ENCODE data around the gene METTL13.

Gene METTL13

DNA sequence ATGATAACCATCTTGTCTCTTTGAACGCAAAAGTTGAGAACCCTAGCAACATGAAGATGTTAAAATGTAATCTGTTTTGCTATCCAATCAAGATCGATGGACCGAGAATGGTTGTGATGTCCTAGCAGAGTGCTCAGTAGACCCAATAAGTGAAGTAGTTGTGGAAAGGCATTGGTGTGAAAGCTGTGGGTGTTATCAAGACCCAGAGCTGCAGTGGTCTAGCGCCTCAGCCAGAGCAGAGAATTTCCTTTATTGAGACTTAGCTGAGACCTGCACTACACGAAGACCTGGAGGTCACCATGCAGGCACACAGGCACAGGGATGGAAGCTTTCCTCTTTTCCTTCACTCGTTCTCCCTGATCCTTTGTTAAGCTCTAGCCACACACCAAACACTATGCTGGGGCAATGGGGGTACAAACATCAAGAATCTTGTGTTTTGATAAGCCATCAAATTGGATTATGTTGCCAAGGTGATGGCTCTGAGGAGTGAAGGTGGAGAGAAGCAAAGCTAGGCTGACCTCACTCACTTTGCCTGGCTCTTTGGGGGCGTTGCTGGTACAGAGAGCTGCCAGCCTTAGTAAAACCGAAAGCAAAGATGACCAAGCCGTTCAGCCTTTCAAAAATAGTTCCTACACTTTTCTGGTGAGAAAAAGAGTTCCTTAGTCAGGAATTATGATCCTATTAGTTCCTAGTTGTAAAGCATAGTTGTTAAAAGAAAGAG lies 24.1 kb downstream of the METTL13 start:
- no peak for DNase-seq

DNA sequence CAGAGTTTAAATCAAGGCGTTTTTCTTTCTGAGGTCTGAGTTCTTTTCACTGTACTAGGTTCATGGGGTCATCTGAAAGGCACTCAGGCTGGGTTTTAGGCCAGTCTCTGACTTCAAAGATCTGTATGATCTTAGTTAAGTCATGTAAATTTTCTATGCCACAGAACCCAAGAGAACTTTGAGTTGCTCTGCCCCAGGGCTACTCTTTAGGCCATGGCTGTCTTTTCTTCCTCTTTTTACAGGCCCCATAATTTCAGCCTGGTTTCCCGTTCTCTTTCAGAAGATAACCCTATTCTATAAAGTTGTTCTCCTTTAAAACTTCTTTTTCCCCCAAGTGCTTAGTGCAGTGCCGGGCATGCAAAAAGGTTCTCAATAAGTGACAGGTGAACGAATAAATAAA lies 26.1 kb downstream of the METTL13 start:
- no peak for DNase-seq

GRCh38 chr1:171809834-171810233 lies 28.4 kb downstream of the METTL13 start:
- DNase-seq, result no peak

- no peak for DNase-seq
Measured at GRCh38 chr1:171811672-171812071, 30.2 kb downstream of the METTL13 start.

DNA sequence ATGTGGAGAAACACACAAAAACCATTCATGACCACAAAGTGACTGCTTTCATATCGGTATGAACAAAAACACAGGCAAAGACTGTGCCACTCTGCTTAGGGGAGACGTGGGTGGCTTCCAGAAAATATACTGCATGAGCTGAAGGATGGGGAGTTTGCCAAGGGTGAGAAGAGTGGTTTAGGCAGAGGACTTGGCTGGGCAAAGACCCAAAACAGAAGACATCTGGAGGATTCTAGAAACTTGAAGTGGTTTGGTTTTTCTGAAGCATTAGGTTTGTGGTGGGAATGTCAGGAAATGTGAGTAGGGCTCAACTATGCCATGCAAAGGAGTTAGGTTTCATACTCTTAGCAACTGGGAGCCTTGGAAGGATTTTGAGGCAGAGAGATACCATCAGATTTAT lies 33.2 kb downstream of the METTL13 start:
- DNase-seq, result no peak

DNA sequence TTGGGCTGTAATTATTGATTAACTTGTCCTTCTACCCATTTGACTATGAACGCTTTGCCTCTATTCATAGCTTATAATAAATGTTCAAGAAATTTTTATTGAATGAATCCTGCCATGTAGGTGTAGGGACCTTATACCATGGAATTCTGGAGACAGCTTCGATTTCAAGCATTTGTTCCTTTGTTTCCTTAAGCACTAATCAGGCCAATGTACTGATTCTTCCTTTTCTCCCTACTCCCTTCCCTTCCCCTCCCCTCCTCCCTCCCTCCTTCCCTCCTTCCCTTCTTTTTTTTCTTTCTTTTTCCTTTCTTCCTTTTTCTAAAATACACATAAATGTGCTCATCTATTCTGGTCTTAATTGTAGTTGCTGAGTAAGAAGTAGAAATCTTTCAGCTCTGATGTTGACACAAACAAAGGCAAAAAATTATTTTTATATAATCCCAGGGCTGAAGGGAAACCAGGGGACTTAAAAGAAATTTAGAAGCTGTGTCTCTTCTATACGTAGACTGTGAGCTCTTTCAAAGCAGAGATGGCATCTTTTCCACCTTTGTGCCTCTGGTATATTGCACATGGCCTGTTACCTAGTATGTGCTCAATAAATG lies 34.9 kb downstream of the METTL13 start:
- no peak for DNase-seq

DNA sequence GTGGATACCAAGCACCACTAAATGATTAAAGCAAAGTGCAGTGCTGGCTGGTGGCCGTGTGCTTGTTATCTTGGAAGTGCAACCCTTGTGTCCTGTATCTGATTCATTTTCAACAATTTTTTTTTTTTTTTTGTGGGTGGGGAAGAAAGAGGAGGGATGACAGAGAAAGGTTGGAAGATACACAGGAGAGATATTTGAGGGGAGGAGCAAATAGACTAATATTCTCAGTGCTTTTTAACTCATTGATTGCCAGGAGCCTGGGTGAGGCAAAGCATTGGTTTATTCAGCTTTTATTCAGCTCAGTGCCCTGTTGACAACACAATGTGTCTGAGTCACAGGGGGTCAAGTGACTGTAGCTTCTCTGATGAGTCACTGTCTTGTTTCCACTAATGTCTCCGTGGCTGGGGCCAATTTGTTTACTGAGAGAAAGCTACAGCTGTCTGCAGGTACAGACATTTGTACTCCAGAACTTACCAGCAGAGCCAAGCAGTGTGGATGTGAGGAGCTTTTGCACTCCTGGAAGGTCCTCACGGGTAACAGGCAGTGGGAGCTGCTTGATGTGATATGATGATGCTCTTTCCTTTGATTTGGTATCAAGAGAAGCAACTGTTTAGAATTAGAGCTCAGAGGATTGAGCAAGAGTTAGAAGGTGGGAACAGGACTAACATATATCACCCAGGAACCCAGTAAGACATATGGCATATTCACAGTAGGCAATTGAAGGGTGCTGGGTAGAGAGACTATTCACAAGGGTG lies 36.2 kb downstream of the METTL13 start:
- no peak for DNase-seq

- DNase-seq, result no peak
Measured at GRCh38 chr1:171819946-171820345, 38.5 kb downstream of the METTL13 start.

- DNase-seq, result no peak
Measured at GRCh38 chr1:171826973-171827372, 45.5 kb downstream of the METTL13 start.

DNA sequence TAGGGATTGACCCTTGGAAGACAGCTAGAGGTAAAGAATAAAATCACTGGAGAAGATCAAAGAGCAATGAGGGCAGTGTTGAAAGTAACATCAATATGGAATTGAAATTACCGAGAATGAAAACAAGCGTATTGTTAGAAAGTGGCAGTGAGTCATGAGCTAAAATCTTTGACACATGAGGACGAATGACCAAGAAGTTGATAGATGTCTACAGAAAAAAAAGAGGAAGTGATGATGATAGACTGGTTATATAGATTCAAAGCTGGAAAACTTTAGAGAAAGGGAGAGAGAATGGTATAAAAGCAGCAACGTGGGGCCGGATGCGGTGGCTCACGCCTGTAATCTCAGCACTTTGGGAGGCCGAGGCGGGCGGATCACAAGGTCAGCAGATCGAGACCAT lies 47.3 kb downstream of the METTL13 start:
- no peak for DNase-seq

- no peak for DNase-seq
Measured at GRCh38 chr1:171833091-171833825, 51.8 kb downstream of the METTL13 start.

- DNase-seq, result no peak
Measured at GRCh38 chr1:171834821-171835220, 53.4 kb downstream of the METTL13 start.

DNA sequence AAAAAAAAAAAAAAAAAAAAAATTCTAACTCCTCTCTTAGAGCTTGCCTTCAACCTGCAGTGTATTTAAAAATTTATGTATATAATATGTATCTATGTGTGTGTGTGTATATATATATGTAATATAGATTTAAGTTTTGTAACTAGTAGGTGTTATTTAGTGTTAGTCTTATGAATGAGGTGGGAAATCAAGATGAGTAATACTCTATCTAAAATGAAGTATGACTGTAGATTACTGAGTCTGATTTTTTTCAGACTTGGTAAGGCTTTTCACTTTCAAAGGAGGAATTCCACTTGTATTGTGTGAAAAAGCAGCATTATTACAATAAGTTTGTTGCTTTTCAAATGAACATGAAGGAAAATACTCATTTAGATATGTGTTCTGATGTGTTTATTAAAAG lies 54.4 kb downstream of the METTL13 start:
- DNase-seq, result no peak

- peak; percentile 70 for DNase-seq
Measured at GRCh38 chr1:171841050-171841910, 59.8 kb downstream of the METTL13 start, which contains the start of gene DNM3. Gene DNM3 (plus strand): TSS chr1:171841498. CDS start chr1:171841657, 159 bp downstream.

DNA sequence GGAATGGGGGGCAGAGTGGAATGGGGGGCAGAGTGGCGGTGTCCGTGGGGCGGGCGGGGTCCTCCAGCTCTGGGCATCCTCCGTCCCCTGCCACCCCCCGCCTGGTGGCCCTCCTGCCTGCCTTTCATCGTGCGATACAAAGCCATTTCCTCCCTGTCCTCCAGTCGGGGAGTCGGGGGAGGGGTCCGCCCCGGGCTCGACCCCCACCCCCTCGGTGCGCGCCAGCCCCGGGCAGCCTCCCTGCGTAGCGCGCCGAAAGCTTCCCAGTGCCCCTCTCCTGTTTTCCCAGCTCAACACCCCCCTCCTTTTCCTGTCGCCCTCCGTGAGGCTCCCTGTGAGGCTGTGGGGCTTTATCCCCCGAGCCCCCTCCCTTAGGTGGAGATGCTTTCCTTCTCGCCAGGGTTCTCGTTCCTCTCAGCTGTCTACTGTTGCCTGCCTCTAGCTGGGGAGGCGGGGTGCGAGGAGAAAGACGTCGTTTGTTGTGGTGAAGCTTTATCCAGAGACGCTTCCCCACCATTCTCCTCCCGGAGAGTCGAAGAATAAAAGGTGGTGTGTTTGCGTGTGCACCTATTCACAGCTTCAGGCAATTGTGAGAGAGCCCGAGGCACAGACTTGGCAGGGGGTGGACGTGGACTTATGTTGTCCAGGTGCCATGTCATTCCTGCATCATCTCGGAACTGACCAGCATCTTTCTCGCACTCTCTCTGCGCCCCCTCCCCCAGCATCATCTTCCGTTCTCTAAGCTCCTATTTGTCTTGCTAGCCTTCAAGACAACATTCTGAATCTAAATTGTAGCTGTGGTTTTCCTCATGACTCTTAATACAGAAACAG lies 60.7 kb downstream of the METTL13 start:
- DNase-seq, result no peak

DNA sequence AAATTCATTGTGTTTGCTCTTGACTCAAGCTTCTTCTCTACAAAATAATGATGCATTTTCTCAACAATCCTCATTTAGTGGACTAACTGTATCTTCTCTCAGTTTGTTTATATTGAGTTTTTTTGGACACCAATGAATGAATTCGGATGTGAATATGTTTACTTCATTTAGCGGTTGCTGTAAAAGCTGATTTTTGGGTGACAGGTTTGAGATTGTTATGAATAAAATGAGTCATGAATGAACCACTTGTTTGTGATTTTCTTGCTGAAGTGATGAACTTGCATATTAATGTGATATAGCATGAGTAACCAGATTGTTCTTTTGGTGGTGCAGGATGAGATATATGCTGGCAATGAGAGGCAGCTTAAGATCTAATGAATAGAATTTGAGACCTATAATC lies 62.9 kb downstream of the METTL13 start:
- no peak for DNase-seq

DNA sequence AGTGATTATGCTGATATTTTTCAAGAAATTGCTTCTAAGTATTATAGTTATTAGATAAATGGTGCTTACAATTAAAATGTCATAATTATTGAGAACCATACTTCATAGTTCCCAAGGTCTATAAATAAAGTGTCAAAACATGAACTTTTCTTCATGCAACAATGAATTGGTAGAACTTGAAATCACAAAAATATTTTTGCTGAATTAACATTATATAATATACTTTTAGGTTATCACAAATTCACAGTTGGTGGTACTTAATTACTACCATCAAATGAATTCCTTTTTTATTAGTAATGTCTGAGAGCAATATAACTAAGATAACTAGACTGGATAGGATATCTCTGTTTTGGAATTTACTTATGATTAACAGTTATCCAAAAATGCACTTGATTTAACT lies 64.5 kb downstream of the METTL13 start:
- no peak for DNase-seq

Measured in activated CD4-positive, alpha-beta T cell treated with anti-CD3 and anti-CD28 coated beads for 1 hour (primary cell).